Right lobe of liver (tissue), 6 donors: ENCODE measurements around the gene MTRFR. TPM values are rescaled to one million over a fixed set of nuclear protein-coding genes. Genes with fewer than 3 reads are reported as not detected.

Experiments
- ATAC-seq, 4 donors: fragments of 200-7000 bp; cut with Tn5 transposase; one replicate each; pipeline ENCODE4 v1.9.1; 2020; ENCODE audit warnings: mild to moderate bottlenecking in 4 of 4, moderate library complexity in 4 of 4
- DNase-seq, 3 donors: peaks; one replicate each; pipeline ENCODE4 v3.0.0-alpha.2; 2020
- H3K27ac ChIP-seq, 3 donors: fragments of 200-600 bp; one replicate each; pipeline ENCODE4 v1.8.0; 2022
- H3K27me3 ChIP-seq, 2 donors: fragments of 200-600 bp; one replicate each; pipeline ENCODE4 v1.8.0; 2022
- H3K36me3 ChIP-seq, 4 donors: fragments of 200-600 bp; sonication (generic) in 1 of 4; one replicate each; pipeline versions ENCODE4 v1.5.1 to v1.8.0; 2017 to 2022; ENCODE audit warnings: control low read depth in 1 of 4
- H3K4me1 ChIP-seq, 4 donors: fragments of 200-600 bp; sonication (generic) in 1 of 4; one replicate each; pipeline versions ENCODE4 v1.5.1 to v1.8.0; 2017 to 2022; ENCODE audit warnings: control low read depth in 1 of 4
- H3K4me3 ChIP-seq, 3 donors: fragments of 200-600 bp; one replicate each; pipeline ENCODE4 v1.8.0; 2022
- H3K9me3 ChIP-seq, 4 donors: fragments of 200-600 bp; sonication (generic) in 1 of 4; one replicate each; pipeline versions ENCODE4 v1.5.1 to v1.8.0; 2017 to 2022; ENCODE audit warnings: control low read depth in 1 of 4
- POLR2A ChIP-seq: fragments of 450-650 bp; IDR thresholded peaks from one replicate; pipeline ENCODE4 v1.6.1; 2017; ENCODE audit warnings: antibody characterized with exemption, mild to moderate bottlenecking
- WGBS: methylation state at CpG from one replicate; pipeline ENCODE4 v1.1.6; 2018; ENCODE audit warnings: low coverage, low lambda C conversion rate; ENCODE audit not compliant: insufficient coverage; ENCODE audit errors: missing lambda C conversion rate; 5-methylcytosine and 5-hydroxymethylcytosine counted together
- intact Hi-C, 2 donors: fragments of 100-400 bp; cut with DNase I; formaldehyde crosslinking; loops; one replicate each; pipeline versions ENCODE4 v1.11.2 to v1.14.1; 2022
- total RNA-seq, 6 experiments: library from RNA; depleted of rRNA in 2 of 6; stranded (reverse); fragments of >200 nt in 2 of 6; fragmentation: NEBNext Ultra II Directional in 3 of 6; extraction: Animal tissue kit (Norgen Biotek cat#: 25700) in 3 of 6; gene quantifications; one replicate each; pipeline versions ENCODE4 v1.1.0 to v1.2.4, GENCODE V29; 2016 to 2023
- TF ChIP-seq, protein P1 (sequence below), 4 donors: fragments of 200-600 bp in 3 of 4; fragments of 450-650 bp in 1 of 4; IDR thresholded peaks; one replicate each; pipeline versions ENCODE4 v1.5.1 to v1.8.0; 2016 to 2022; ENCODE audit warnings: antibody characterized with exemption in 4 of 4, mild to moderate bottlenecking in 2 of 4
- donor health status: DM: no; HTN: yes; CAD: no.
- donor health status: DM: no; HTN: no; CAD: no.
- donor health status: DM: no; HTN: no; CAD: no.
- donor health status: DM: no; HTN: yes; CAD: no.
- donor health status: DM: no; HTN: yes; CAD: no.

MTRFR gene
- total RNA-seq, 6 experiments from 2014 or later, result 6.5 to 8.6 (median 7.4) TPM

DNA sequence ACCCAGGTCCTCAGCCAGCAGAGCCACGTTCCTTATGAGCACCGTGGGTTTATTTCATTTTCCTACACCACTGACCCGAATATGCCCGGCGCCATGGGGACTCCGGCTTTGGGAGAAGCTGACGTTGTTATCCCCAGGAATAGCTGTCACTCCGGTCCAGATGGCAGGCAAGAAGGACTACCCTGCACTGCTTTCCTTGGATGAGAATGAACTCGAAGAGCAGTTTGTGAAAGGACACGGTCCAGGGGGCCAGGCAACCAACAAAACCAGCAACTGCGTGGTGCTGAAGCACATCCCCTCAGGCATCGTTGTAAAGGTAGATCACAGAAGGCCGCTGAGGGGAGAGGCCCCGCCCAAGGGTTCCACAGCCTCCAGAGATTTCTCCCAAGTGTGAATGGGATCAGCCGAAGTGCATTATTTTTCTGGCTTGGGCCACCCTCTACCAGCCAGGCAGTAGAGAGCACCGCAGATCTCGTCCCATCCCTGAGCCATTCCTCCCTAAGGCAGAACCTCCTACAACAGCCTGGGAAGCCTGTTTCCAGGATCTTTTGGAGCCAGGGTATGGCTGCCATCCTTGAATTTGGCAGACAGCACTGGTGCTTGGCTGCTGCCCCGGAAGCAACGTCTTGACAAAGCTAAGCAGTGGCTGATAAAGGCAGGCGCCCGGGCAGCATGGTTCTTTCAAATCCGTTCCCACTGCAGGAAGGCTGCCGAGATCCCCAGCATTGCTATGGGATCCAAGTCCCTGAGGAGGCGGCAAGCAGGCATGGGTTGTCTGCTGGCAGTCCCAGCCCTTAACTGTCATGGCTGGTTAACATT is 20.6 kb downstream of the MTRFR start:
- intact Hi-C loops, result no loop called here
- Histone ChIP-seq H3K36me3 (peaks cover 0 to 43% (median 14%) of the 10 kb centered on the region in 4 donors), H3K27me3 (no peaks in the 10 kb centered on the region), H3K4me1 (peaks cover 0 to 23% (median 4%) of the 10 kb centered on the region in 4 donors), H3K4me3 (no peak overlapping the region), H3K9me3 (no peaks in the 10 kb centered on the region), H3K27ac (no peak overlapping the region)
- TF ChIP-seq POLR2A, result no peak
- TF ChIP-seq, protein P1, sequence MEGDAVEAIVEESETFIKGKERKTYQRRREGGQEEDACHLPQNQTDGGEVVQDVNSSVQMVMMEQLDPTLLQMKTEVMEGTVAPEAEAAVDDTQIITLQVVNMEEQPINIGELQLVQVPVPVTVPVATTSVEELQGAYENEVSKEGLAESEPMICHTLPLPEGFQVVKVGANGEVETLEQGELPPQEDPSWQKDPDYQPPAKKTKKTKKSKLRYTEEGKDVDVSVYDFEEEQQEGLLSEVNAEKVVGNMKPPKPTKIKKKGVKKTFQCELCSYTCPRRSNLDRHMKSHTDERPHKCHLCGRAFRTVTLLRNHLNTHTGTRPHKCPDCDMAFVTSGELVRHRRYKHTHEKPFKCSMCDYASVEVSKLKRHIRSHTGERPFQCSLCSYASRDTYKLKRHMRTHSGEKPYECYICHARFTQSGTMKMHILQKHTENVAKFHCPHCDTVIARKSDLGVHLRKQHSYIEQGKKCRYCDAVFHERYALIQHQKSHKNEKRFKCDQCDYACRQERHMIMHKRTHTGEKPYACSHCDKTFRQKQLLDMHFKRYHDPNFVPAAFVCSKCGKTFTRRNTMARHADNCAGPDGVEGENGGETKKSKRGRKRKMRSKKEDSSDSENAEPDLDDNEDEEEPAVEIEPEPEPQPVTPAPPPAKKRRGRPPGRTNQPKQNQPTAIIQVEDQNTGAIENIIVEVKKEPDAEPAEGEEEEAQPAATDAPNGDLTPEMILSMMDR (IDR thresholded peaks at IDR 0.05), result no peak
- ATAC-seq (no peak), DNase-seq (no peak)
- 84% methylated on average over 12 of the region's 24 CpGs for WGBS

DNA sequence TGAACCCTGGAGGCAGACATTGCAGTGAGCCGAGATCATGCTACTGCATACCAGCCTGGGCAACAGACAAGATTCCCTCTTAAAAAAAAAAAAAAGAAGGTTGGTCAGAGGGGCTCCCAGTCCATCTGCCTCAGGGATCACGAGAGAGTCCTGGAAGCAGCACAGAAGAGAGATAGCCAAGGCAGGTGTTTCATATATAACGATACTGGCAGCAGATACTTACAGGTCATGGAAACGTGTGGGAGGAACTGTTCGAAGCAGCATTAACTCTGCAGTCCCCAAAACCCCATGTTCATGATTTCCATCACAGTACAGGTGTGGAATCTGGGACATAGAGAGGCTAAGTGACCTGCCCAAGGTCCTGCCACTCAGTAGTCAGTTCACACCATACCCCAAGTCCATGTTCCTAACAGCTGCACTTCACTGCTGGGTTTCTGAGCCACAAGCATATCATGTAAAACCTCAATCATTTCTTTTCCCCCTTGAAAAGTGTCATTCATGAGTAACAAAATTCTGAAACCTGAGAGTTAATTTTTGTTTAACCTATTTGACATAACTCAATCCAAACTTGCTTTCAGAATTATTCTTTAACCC is 21.7 kb downstream of the MTRFR start:
- no peak for ATAC-seq
- no peak overlapping the region for H3K27ac ChIP-seq
- no peaks in the 10 kb centered on the region for H3K27me3 ChIP-seq
- TF ChIP-seq, protein P1 (IDR thresholded peaks at IDR 0.05), result no peak
- TF ChIP-seq POLR2A, result no peak
- WGBS, result 48% methylated on average over 2 of the region's 5 CpGs
- no peak for DNase-seq
- intact Hi-C loops, result no loop called here
- H3K9me3 ChIP-seq, result no peaks in the 10 kb centered on the region
- H3K36me3 ChIP-seq, result peaks cover 0 to 47% (median 16%) of the 10 kb centered on the region in 4 donors
- no peak overlapping the region for H3K4me3 ChIP-seq
- peaks cover 0 to 21% (median 4%) of the 10 kb centered on the region in 4 donors for H3K4me1 ChIP-seq

DNA sequence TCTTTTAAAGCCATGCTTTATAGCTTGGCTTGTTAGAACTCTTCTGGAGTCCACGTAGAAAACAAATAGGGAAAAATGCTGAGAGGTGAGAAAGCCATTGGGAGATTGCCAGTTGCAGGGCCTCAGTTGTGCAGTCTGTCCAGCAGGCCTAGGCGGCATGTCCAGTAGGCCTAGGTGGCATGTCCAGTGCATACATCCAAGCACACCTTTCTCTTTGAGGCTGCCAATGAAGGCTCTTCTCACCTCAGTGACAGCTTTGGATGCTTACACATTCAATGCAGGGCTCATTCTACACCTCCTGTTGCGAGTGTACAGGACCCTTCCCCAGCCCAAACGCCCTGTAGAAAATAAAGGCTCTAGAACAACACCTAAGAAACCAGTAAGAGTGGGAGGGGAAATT is 25.4 kb downstream of the MTRFR start:
- peak in 1 of 4 donors; percentile 7 for ATAC-seq
- H3K4me3 ChIP-seq, result no peak overlapping the region
- peaks cover 0 to 3% (median 0%) of the 10 kb centered on the region in 4 donors for H3K4me1 ChIP-seq
- DNase-seq, result no peak
- no peak overlapping the region for H3K27ac ChIP-seq
- peaks cover 0 to 68% (median 19%) of the 10 kb centered on the region in 4 donors for H3K36me3 ChIP-seq
- WGBS, result 65% methylated on average over 4 of the region's 4 CpGs
- TF ChIP-seq POLR2A, result no peak
- TF ChIP-seq, protein P1 (IDR thresholded peaks at IDR 0.05), result no peak
- no peaks in the 10 kb centered on the region for H3K9me3 ChIP-seq
- intact Hi-C loops, result no loop called here
- H3K27me3 ChIP-seq, result no peaks in the 10 kb centered on the region

DNA sequence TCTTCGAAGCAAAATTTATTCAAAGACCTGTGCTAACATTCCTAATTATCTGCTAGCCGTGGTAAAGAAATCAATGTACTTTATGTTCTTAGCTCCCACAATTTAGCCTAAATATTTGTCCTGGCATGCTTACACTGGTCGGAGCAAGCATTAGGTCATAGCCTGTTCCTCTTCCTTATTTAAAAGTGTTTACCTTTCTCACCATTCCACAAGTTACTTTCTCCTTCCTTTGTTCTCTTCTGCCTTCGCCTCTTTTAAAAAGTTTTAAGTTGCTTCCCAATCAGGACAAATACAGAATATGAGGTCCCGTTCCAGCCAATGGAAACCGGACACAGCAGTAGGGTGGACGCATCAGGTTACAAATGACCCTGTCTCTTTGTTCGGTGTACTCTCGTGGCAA is 26.8 kb downstream of the MTRFR start:
- Histone ChIP-seq H3K27me3 (no peaks in the 10 kb centered on the region), H3K9me3 (no peaks in the 10 kb centered on the region), H3K36me3 (peaks cover 0 to 53% (median 13%) of the 10 kb centered on the region in 4 donors), H3K4me3 (no peak overlapping the region), H3K27ac (no peak overlapping the region), H3K4me1 (peaks cover 0 to 3% (median 0%) of the 10 kb centered on the region in 4 donors)
- ATAC-seq (no peak), DNase-seq (no peak)
- intact Hi-C loops, result no loop called here
- TF ChIP-seq, protein P1 (IDR thresholded peaks at IDR 0.05), result no peak
- no peak for TF ChIP-seq POLR2A
- 51% methylated on average over 7 of the region's 9 CpGs for WGBS
